ENCODE measurements around the gene ZBTB7A.

DNA sequence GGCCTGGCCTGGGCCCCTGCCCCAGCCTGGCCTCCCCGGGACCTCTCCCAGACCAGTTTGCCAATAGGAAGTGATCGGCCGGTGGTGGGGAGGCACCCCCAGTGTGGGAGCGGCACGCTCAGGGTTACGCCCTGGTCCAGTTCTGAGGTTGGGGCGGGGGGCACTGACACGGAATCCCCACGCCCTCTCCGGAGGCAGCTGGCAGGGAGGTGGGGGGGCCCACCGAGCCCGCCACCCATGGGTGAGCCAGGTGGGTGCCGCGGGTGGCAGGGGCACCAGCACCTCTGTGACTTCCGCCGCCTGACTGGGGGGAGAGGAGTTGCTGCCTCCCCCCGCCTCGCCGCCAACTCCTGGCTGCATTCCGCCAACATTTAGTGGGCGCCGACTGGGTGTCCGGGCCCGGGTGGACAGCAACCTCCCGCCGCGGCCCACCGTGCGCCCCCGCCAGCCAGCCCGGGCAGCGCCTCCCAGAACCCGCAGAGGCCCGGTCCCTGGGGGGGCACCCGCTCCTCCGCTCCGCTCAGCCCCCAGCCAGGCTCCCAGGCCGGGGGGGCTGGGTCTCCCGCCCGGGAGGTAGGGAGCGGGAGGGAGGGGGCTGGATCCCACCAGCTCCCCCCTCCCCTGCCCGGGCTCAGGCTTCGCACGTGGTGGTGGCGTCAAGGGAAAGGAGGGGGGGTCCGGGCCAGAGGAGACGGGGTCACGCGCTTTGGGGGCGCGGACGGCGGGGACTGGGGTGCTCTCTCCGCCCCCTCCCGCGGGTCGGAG lies 2.0 kb downstream of the ZBTB7A start:
- TF ChIP-seq, protein P1, sequence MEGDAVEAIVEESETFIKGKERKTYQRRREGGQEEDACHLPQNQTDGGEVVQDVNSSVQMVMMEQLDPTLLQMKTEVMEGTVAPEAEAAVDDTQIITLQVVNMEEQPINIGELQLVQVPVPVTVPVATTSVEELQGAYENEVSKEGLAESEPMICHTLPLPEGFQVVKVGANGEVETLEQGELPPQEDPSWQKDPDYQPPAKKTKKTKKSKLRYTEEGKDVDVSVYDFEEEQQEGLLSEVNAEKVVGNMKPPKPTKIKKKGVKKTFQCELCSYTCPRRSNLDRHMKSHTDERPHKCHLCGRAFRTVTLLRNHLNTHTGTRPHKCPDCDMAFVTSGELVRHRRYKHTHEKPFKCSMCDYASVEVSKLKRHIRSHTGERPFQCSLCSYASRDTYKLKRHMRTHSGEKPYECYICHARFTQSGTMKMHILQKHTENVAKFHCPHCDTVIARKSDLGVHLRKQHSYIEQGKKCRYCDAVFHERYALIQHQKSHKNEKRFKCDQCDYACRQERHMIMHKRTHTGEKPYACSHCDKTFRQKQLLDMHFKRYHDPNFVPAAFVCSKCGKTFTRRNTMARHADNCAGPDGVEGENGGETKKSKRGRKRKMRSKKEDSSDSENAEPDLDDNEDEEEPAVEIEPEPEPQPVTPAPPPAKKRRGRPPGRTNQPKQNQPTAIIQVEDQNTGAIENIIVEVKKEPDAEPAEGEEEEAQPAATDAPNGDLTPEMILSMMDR (conservative IDR thresholded peaks at IDR 0.05; ENCODE audit: low read length) = no peak
- TF ChIP-seq EZH2phosphoT487 (IDR thresholded peaks at IDR 0.05; ENCODE audit: borderline replicate concordance) = no peak

All from Loucy (cell line).